GM21619 (cell line): ENCODE data around the gene XPNPEP3.
A peak's percentile ranks its signal among the peaks of the same experiment; 100 is the strongest.
"Not testable (repeated sequence)": the region's sequence is repeated elsewhere in the genome, so short reads cannot be mapped to it uniquely, and the experiment has no call there.

Source experiments
- ATAC-seq: cut with Tn5 transposase; IDR thresholded peaks from one replicate; pipeline ENCODE4 v1.9.1; 2021; ENCODE audit not compliant: unreplicated experiment

Gene XPNPEP3

DNA sequence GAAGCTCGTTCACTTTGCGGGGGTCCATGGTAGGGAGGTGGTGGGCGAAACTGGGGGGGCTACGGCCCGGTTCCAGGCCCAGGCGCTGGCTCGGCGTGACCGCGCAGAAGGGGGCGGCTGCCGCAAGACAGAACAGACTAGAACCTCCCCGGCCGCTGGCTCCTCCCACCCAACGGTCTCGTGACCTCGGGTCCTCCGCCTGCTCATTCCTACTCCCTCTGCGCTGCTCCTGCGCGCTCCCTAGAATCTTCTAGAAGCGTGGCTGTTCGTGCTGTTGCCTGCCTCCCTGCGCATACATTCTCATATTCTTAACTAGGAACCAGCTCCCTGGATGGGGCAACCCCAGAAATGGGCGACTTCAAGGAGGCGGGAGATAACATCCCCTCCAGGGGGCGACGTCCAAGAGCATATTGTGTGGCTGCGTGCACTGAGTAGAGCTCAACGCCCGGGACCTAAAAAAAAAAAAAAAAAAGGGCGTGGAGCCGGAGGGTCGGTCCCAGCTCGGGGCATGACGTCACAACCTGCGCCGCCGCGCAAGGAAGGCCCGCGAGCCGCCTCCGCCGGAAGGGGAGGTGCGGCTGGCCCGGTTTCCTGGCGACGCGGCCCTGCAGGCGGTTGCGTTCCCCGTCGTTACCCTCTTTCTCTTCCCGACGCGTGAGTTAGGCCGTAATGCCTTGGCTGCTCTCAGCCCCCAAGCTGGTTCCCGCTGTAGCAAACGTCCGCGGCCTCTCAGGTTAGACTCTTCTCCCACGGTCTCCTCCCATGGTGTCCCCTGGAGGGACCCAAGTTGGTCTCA lies at the start of gene XPNPEP3, which contains the start of gene ST13:
TSS of gene XPNPEP3 (plus strand) at position 636 of the 796 bp plus-strand sequence. CDS start at position 670, 34 bp downstream.
TSS of gene ST13 (minus strand) at position 127 of the 796 bp plus-strand sequence. CDS start at position 28, 99 bp downstream.
- ATAC-seq: peak; percentile 83

DNA sequence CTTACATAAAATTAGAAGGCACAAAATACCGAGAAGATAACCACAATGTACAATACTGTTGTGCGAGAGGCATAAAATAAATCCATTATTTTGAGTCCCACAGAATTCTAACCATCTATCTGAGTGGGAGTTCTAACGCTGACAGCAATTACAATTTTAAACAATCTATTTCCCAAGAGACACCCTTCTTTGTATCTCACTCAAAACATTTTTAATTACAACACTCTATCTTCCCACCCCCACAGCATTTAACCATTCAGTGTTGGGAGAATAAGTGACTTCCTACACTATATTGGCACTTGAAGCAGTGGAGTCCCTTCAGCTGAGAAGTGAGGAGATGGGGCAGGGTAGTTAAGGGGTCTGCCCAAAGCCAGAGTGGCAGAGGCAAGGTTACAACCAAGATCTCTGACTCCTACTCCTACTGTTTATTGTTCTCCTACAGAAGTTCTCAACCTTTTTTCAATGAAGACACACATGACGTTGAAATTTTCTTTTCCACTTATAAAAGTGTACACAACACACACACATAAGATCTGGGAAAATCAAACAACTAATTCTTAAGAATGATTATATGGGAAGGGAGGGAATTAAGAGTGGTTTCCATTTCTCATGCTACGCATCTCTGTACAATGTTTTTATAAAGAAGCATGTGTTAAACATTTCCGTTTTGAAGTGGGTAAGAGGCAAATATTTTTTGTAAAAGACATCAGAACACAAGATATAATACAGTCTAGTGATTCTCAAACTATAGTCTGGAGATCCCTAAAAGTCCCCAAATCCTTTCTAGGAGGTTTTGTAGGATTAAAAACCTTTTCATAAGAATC lies 48.7 kb upstream of the XPNPEP3 start:
- no peak for ATAC-seq

DNA sequence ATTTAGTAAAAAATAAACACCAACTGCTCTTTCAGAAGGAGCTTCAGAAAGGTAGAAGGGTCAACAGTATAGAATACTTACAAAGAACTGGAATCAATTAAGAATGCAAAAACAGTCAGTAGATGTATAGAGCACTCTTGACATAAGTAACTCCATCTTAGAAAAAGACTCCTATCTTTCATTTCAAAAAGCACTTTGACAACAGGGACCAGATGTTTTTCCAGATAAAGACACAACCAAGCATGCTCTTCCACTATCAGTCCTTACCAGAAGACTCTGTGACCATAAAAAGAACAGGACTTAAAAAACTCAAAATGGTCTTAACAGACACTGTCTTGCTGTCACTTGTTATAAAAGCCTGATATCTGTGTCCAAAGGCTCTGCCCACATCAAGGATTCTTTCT lies 43.0 kb upstream of the XPNPEP3 start:
- ATAC-seq: no peak

DNA sequence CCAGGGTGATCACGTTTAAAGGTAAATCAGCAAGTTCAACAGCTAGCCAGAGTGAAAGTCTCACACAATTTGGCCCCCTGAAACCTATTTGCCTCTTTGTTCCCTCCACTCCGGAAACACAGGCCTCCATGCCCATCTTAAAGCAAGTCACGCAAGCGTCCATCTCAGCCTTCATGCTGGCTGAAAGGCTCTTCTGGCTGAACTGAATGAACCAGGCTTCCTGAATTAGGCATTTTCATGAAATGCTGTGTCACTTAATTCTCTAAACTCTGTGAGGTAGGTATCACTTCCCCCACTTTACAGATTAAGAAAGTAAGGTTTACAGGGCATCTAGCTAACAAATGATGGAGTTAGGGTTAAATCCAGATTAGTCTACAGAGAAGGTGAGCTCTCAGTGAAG lies 39.2 kb upstream of the XPNPEP3 start:
- no peak for ATAC-seq

DNA sequence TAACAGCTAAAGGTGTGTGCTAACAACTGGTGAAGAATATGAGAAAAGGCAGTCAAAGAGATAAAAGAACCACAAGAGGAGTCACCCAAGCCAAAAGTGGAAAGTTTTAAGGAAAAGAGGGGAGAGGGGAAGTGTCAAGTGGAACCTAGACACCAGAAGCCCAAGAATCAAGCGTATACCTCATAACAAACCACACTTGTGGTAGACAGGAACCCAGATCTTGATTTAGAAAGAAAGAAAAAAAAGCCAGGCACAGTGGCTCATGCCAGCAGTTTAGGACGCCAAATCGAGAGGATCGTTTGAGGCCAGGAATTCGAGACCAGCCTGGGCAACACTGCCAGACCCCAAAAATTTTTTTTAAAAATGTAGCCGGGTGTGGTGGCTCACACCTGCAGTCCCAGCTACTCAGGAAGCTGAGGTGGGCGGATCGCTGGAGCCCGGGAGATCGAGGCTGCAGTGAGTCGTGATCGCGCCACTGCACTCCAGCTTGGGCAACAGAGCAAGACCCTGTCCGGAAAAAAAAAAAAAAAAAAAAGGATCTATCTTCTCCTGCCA lies 38.7 kb upstream of the XPNPEP3 start:
- no peak for ATAC-seq

DNA sequence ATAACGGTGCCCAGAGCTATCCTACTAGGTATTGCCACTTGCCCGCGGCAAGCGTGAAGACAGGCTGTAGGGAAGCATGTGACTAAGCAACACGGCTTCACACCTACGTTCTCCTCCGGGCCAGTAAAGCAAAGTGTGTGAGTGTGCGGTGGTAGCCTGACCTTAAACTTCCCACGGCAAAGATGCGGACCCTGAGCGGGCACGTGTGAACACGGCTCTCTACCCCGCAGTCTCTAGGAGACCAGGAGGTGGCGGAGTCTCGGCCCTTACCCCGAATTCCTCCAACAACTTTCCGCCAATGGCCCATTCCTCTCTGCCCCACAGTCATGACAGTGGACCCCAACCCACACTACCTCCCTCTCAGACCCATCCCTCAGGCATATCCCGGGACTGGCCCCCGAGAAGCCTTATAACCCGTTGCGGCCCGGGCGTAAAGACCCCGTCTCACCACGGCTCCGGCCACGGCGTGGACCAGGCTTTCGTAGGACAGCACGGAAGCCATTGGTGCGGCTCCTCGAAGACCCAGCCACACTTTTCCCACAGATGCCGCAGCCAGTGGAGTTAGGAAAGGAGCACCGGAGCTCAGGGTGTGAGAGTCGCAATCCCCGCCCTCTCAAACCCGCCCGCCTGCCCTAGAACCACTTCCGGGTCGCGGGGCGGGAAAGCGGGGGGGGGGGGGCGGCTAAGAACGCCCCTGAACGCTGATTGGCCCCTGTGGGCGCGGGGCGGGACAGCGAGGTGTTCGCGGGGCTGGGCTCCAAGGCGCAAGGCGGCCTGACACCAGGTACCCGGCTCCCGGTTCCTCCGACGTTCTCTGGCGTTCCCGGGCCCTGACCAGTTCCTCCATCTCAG lies 38.0 kb upstream of the XPNPEP3 start, which contains the start of gene SLC25A17:
TSS of gene SLC25A17 (minus strand) at position 600 of the 852 bp plus-strand sequence. CDS start at position 502, 98 bp downstream.
- ATAC-seq: peak; percentile 66

DNA sequence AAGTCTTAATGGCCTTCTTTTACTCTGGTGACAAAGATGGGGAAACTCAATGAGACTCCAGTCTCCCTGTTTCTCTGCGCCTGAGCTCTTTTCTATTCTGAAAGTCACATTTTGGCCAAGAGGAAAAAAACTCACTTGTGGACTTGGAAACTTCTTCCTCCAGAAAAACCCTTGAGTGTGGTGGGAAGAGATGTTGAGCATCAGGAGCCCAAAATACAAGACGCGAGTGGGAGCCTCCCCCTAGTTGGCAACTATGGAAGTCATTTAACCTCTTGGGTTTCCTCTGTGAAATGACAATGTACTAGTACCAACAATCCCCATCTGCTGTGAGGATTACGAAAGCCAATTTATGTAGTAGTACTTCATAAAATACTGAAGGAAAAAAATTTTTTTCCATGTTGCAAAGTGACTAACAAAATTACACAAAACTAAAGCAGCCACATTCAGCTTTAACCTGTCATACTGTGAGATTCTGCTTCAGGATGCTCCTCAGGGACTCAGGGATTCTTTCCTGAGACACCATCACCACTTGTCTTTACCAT lies 37.3 kb upstream of the XPNPEP3 start:
- ATAC-seq: no peak

DNA sequence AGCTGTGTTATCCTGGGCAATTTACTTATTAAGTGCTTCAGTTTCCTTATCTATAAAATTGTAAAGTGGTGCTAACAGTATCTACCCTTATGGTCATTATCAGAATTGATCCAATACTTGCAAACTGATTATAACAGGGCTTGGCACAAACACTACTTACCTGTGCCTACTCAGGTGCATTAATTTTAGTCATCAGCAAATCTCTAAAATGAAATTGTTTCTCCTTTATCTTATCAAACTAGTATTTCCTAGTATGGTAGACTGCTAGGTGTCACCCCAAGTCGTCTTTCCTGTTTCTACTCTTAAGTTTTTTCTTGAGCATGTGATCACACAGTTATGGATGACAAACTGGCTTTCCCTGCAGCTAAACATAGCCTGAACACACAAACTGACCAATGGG lies 33.5 kb upstream of the XPNPEP3 start:
- ATAC-seq: no peak

DNA sequence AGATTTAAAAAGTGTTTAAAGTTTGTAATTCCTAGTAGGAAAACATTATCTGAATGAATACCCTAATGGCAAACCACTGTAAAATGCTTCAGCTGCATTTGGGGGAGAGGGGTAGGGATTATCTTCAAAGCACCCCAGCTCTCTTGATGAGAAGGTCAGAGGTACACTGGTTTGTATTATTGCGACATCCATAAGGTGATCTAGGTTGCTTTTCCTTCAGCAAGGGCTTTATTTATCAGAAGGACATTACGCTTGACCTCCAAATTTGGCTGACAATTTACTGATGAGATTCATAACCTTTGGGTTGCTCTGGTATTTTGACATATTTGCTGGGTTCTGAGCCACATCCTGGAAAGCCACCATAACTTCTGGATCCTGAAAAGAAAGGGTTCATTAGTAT lies 30.7 kb upstream of the XPNPEP3 start:
- not testable (repeated sequence) for ATAC-seq

DNA sequence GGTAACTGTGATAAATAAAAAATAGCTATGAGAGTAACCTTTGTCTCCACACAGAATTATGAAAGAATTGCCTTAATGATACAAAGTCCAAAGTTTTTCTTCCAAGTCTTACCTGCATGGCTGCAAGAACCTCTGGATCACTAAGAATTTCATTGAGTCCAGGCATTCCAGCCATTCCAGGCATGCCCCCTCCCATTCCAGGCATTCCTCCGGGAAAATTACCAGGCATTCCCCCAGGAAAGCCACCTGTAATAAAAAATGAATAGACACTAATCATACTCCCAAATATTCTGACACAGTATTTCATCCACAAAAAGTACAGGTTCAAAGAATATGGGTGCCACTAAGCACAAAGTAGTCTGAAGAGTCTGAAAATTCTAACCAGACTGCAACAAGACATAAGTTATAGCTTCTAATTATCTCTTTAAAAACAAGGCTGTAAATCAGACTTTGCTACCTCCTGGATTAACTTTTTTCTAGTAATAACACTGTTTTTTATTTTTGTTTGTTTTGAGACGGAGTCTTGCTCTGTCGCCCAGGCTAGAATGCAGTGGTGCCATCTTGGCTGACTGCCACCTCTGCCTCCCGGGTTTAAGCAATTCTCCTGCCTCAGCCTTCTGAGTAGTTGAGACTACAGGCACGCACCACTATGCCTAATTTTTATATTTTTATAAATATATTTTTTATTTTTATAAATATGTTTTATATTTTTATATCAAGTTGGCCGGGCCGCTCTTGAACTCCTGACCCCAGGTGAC lies 29.8 kb upstream of the XPNPEP3 start:
- ATAC-seq: no peak

DNA sequence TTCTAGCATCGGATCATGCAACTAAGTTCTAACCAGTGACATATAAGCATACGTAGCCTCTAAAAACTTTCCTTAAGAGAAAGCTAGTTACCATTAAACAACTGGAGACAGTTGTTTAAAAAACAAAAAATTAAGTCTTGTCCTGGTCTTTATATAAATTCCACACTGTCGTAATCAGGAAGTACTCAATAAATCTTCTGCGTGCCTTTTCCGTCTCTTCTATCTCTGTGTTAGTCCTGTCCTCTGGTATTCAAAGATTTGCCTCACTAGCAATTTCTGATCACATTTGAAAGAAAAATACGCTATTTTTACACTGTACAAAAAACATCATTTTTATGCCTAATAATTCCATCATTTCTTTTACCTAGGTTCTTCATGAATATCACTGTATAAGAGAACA lies 27.8 kb upstream of the XPNPEP3 start:
- ATAC-seq: no peak

DNA sequence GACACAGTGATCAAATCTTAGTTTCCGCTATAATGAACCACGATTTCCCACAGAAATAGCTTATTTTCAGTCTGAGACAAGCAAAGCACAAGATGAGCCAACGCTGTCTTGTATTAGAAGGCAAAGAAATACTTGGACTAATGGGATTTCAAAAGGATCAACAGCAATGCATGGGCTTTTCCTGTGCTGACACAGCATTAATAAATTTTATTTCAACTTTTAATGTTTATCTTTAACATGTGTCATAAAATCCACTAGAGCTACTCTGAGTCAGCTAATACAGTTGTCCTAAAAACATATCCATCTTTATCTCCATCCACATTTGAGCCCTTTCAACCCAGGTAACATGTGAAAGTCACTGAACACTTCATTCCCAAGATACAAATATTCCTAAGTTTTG lies 22.3 kb upstream of the XPNPEP3 start:
- ATAC-seq: no peak

DNA sequence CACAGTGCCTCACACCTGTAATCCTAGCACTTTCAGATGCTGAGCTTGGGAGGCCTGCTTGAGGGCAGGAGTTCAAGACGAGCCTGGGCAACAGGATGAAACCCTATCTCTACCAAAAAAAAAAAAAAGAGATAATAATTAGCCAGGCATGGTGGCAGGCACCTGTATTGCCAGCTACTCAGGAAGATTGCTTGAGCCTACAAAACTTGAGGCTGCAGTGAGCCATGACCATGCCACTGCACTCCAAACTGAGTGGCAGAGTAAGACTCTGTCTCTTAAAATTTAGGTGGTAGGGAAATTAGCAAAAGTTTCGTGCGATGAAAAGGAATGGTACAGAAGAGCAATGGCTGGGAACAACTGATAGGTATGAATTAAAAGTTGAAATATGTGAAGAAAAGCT lies 18.5 kb upstream of the XPNPEP3 start:
- ATAC-seq: no peak

DNA sequence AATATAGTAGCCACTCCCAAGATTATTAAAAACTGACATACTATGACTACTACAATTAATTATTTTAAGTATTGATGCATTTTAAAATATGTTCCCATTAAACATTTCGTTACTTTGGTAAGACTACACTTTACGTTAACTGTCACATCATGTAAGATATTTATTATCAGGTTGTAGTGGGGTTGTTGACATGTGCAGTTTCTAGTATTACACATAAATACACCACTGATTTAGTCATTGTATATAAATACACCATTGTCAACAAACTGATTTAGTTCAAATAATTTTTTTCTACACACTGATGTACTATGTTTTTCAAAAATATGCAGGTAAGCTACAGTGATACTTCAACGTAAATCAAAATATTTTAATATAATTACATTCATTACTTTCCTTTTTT lies 12.0 kb upstream of the XPNPEP3 start:
- no peak for ATAC-seq

DNA sequence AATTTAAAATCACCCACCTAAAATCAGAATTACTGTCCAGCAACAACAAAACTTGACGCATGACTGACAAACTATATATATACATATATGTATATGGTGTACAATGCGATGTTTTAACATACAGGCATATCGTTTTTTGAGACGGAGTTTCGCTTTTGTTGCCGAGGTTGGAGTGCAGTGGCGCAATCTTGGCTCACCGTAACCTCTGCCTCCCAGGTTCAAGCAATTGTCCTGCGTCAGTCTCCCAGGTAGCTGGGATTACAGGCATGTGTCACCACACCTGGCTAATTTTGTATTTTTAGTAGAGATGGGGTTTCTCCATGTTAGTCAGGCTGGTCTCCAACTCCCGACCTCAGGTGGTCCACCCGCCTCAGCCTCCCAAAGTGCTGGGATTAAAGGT lies 11.1 kb upstream of the XPNPEP3 start:
- ATAC-seq: not testable (repeated sequence)

DNA sequence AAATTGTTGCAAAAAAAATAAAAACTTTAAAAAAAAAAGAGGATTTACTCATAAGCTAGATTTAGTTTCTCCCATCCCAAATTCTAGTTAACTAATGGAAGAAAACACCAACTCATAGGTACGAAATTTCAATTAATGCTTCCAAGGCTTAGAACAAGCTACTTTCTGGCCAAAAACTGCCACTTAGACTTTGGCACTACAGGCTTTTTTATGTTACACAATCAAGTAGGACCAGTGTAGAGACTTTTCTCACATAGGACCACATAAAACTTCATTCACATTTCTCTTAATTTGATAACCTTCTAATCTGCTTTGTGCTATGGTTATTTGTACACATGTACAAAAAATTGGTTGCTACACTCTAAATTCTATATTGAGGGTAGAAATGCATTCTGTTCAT lies 3.6 kb upstream of the XPNPEP3 start:
- no peak for ATAC-seq

DNA sequence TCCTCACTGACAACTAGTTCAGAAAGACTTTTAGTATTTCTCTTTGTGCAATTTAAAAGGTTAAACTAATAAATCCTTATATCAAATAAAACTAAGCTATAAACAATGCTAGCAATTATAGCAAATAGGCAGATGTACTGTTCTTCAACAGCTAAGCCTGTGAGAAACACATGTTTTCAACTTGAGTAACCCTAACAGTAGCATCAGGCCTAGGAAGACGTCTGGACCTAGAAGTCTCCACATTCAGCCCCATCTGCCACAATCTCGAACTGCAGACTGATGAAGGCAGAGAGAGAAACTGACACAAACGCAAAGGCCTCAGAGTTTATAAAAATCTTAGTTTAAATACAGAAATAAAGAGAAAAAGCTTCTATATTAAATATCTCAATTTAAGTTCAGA lies 3.0 kb upstream of the XPNPEP3 start:
- no peak for ATAC-seq

DNA sequence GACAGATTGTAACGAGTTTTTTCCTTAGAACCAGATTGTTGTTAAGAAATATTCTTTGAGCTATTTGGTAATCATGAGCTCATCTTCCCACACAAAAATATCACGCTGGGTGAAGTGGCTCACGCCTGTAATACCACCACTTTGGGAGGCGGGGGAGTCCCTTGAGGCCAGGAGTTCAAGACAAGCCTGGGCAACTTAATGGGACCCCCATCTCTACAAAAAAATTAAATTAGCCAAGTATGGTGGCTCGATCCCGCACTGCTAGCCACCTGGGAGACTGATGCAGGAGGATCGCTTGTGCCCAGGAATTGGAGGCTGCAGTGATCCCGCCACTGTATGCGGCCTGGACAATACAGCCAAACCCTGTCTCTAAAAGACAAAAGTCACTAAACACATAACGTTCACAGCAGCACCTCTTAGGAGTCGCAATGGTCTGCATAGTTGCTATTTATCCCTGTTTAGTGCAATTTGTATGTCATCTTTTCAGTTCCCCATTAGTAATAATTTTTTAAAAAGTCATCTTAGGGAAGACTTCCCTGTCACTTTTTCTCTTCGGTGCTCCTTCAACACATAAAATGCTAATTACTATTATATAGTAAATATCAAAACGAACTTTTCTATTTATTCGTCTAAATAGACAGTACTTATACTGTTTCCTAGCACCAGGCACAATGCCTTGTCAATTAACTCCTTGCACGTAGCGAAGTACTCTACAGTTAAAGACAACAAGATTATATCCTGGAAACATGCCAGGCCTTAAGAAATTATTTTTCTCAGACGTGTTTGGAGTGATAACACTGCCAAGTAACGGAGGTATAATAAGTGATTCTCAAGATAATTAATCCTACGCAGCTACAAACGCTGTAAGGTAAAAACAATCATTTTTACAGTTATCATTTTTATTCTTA lies 1.6 kb upstream of the XPNPEP3 start:
- no peak for ATAC-seq
